ENCODE results near the gene WIPF1.
"Not testable (repeated sequence)": the region's sequence is repeated elsewhere in the genome, so short reads cannot be mapped to it uniquely, and the experiment has no call there.

DNA sequence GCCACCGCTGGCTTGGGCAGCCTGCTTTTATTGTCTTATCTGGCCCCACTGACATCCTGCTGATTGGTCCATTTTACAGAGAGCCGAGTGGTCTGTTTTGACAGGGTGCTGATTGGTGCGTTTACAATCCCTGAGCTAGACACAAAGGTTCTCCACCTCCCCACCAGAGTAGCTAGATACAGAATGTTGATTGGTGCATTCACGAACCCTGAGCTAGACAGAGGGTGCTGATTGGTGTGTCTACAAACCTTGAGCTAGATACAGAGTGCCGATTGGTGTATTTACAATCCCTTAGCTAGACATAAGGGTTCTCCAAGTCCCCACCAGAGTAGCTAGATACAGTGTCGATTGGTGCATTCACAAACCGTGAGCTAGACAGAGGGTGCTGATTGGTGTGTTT is 49.6 kb downstream of the WIPF1 start:
- TF ChIP-seq, protein P1, sequence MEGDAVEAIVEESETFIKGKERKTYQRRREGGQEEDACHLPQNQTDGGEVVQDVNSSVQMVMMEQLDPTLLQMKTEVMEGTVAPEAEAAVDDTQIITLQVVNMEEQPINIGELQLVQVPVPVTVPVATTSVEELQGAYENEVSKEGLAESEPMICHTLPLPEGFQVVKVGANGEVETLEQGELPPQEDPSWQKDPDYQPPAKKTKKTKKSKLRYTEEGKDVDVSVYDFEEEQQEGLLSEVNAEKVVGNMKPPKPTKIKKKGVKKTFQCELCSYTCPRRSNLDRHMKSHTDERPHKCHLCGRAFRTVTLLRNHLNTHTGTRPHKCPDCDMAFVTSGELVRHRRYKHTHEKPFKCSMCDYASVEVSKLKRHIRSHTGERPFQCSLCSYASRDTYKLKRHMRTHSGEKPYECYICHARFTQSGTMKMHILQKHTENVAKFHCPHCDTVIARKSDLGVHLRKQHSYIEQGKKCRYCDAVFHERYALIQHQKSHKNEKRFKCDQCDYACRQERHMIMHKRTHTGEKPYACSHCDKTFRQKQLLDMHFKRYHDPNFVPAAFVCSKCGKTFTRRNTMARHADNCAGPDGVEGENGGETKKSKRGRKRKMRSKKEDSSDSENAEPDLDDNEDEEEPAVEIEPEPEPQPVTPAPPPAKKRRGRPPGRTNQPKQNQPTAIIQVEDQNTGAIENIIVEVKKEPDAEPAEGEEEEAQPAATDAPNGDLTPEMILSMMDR (IDR thresholded peaks at IDR 0.05): not testable (repeated sequence)
- TF ChIP-seq POLR2AphosphoS5 (IDR thresholded peaks at IDR 0.05; ENCODE audit: insufficient read depth in 1 of 2, low read depth in 1 of 2); POLR2A (IDR thresholded peaks at IDR 0.05): not testable (repeated sequence)
